Measurements from ENCODE around the gene CSMD2.
"Not testable (repeated sequence)": the region's sequence is repeated elsewhere in the genome, so short reads cannot be mapped to it uniquely, and the experiment has no call there.

DNA sequence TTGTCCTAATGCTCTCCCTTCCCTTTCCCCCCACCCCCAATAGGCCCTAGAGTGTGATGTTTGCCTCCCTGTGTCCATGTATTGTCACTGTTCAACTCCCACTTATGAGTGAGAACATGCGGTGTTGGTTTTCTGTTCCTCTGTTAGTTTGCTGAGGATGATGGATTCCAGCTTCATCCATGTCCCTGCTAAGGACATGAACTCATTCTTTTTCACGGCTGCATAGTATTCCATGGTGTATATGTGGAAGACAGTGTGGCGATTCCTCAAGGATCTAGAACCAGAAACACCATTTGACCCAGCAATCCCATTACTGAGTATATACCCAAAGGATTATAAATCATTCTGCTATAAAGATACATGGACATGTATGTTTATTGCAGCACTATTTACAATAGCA, 148.7 kb downstream of the CSMD2 start:
- TF ChIP-seq EZH2phosphoT487 (IDR thresholded peaks at IDR 0.05; ENCODE audit: borderline replicate concordance): not testable (repeated sequence)
- TF ChIP-seq, protein P1, sequence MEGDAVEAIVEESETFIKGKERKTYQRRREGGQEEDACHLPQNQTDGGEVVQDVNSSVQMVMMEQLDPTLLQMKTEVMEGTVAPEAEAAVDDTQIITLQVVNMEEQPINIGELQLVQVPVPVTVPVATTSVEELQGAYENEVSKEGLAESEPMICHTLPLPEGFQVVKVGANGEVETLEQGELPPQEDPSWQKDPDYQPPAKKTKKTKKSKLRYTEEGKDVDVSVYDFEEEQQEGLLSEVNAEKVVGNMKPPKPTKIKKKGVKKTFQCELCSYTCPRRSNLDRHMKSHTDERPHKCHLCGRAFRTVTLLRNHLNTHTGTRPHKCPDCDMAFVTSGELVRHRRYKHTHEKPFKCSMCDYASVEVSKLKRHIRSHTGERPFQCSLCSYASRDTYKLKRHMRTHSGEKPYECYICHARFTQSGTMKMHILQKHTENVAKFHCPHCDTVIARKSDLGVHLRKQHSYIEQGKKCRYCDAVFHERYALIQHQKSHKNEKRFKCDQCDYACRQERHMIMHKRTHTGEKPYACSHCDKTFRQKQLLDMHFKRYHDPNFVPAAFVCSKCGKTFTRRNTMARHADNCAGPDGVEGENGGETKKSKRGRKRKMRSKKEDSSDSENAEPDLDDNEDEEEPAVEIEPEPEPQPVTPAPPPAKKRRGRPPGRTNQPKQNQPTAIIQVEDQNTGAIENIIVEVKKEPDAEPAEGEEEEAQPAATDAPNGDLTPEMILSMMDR (conservative IDR thresholded peaks at IDR 0.05; ENCODE audit: low read length): not testable (repeated sequence)
